A673 (cell line): ENCODE measurements around the gene GJA10. TPM values are rescaled to one million over a fixed set of nuclear protein-coding genes. Genes with fewer than 3 reads are reported as not detected.

ENCODE experiments used
- BruUV-seq: library from RNA; stranded (reverse); fragments of 400-500 nt; replicated peaks from 2 replicates; lab custom pipeline; 2021; lab: Mats Ljungman, UMichigan
- CTCF ChIA-PET: fragments of 300-600 bp; sonication (Branson Sonifier 250); formaldehyde crosslinking; loops from one replicate; lab custom pipeline; 2022; ENCODE audit warnings: antibody characterized with exemption; lab: Charles Lee
- POLR2A ChIA-PET: fragments of 300-600 bp; sonication (Branson Sonifier 250); formaldehyde crosslinking; loops from one replicate; lab custom pipeline; 2022; ENCODE audit warnings: antibody characterized with exemption; ENCODE audit not compliant: low non-redundant PET; lab: Charles Lee
- DNase-seq: peaks from one replicate; pipeline ENCODE4 v3.0.0-alpha.2; 2015; ENCODE audit warnings: low spot score
- H3K27ac ChIP-seq: fragments of 200-600 bp; sonication (generic); 2 replicates; pipeline ENCODE4 v1.5.1; 2016; ENCODE audit warnings: mixed run types, low read depth, mild to moderate bottlenecking, mixed read lengths, antibody characterized with exemption, low read length; ENCODE audit not compliant: poor library complexity, severe bottlenecking
- H3K27me3 ChIP-seq: fragments of 200-600 bp; sonication (generic); replicated peaks from 2 replicates; pipeline ENCODE4 v1.6.1; 2017; ENCODE audit warnings: mixed run types, low read depth, mild to moderate bottlenecking, mixed read lengths, antibody characterized with exemption, low read length; ENCODE audit not compliant: insufficient read depth, poor library complexity
- H3K36me3 ChIP-seq: fragments of 200-600 bp; sonication (generic); 2 replicates; pipeline ENCODE4 v1.6.1; 2016; ENCODE audit warnings: mixed run types, mild to moderate bottlenecking, mixed read lengths, antibody characterized with exemption, low read length; ENCODE audit not compliant: insufficient read depth, poor library complexity, severe bottlenecking
- H3K4me1 ChIP-seq: fragments of 200-600 bp; sonication (generic); 2 replicates; pipeline ENCODE4 v1.6.1; 2017; ENCODE audit warnings: mixed run types, mild to moderate bottlenecking, mixed read lengths, antibody characterized with exemption, low read length; ENCODE audit not compliant: insufficient read depth, poor library complexity, severe bottlenecking
- H3K4me3 ChIP-seq: fragments of 200-600 bp; sonication (generic); 2 replicates; pipeline ENCODE4 v1.5.1; 2016; ENCODE audit warnings: low read depth, mixed run types, mild to moderate bottlenecking, mixed read lengths, low read length; ENCODE audit not compliant: poor library complexity, severe bottlenecking
- H3K9me3 ChIP-seq: fragments of 200-600 bp; sonication (generic); 2 replicates; pipeline ENCODE4 v1.6.1; 2016; ENCODE audit warnings: mixed run types, low read depth, mild to moderate bottlenecking, mixed read lengths, antibody characterized with exemption, low read length; ENCODE audit not compliant: poor library complexity, severe bottlenecking
- EZH2 ChIP-seq: fragments of 200-600 bp; sonication (generic); IDR thresholded peaks from 2 replicates; pipeline ENCODE4 v1.6.1; 2017; ENCODE audit warnings: borderline replicate concordance, low read depth, mild to moderate bottlenecking, mixed read lengths, antibody characterized with exemption, low read length; ENCODE audit not compliant: poor library complexity, severe bottlenecking
- intact Hi-C: fragments of 100-400 bp; cut with micrococcal nuclease; formaldehyde crosslinking; loops from one replicate; pipeline ENCODE4 v1.10.0; 2022; ENCODE audit not compliant: unreplicated experiment
- total RNA-seq: library from RNA; stranded (reverse); gene quantifications from 2 replicates; pipeline ENCODE4 v1.2.3, GENCODE V29; 2021
- TF ChIP-seq, protein P1 (sequence below): fragments of 300-800, 200-600 bp; sonication (generic); conservative IDR thresholded peaks from 2 replicates; pipeline ENCODE4 v1.5.1; 2017; ENCODE audit warnings: low read depth, mild to moderate bottlenecking, antibody characterized with exemption, low read length, moderate library complexity, mixed read lengths

The GJA10 gene
- total RNA-seq, 1 experiment from 2014 or later: not detected

DNA sequence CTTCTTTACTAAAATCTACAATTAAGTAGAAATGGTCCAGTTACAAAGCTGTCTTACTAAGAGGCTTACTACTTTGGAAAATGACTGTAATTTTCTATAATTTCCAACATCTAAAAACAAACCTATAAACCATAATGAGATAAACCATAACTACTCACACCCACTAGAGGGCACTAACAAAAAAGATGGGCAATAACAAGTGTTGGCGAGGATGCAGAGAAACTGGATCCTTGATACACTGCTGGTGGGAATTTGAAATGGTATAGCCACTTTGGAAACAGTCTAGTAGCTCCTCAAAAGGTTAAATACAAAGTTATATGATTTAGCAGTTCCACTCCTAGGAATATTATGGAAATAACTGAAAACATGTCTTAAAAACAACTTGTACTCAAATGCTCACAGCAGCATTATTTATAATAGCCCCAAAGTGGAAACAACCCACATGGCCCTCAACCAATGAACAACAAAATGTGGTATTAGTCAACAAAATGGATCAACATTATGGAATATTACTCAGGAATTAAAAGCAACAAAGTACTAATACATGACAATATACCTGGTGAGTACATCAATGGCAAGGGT, 50.6 kb downstream of the GJA10 start:
- Histone ChIP-seq H3K27ac (no peak overlapping the region), H3K9me3 (no peaks in the 10 kb centered on the region), H3K4me3 (no peak overlapping the region), H3K27me3 (peaks cover 5% of the 10 kb centered on the region), H3K36me3 (no peaks in the 10 kb centered on the region), H3K4me1 (no peaks in the 10 kb centered on the region)
- TF ChIP-seq EZH2: no peak
- TF ChIP-seq, protein P1, sequence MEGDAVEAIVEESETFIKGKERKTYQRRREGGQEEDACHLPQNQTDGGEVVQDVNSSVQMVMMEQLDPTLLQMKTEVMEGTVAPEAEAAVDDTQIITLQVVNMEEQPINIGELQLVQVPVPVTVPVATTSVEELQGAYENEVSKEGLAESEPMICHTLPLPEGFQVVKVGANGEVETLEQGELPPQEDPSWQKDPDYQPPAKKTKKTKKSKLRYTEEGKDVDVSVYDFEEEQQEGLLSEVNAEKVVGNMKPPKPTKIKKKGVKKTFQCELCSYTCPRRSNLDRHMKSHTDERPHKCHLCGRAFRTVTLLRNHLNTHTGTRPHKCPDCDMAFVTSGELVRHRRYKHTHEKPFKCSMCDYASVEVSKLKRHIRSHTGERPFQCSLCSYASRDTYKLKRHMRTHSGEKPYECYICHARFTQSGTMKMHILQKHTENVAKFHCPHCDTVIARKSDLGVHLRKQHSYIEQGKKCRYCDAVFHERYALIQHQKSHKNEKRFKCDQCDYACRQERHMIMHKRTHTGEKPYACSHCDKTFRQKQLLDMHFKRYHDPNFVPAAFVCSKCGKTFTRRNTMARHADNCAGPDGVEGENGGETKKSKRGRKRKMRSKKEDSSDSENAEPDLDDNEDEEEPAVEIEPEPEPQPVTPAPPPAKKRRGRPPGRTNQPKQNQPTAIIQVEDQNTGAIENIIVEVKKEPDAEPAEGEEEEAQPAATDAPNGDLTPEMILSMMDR: peak; percentile 54
- ChIA-PET CTCF (no interaction called here), POLR2A (no interaction called here)
- no TSS peak for BruUV-seq
- peak; percentile 47 for DNase-seq
- intact Hi-C loops: loop anchor here (10.0 kb wide), 1 partner anchor 350 kb away; the partner anchor contains the start of gene BACH2

Other genes with a start within 250 kb of the GJA10 start
- 61.2 and 64.4 TPM in 2 replicates for gene MDN1, start 74.7 kb upstream of the GJA10 start, total RNA-seq
- gene CASP8AP2, start 64.6 kb upstream of the GJA10 start, total RNA-seq: 38.2 and 42.4 TPM in 2 replicates